Calu3 (cell line): Measurements from ENCODE around the gene ANO2. TPM values are rescaled to one million over a fixed set of nuclear protein-coding genes. Genes with fewer than 3 reads are reported as not detected.

Source experiments
- BruUV-seq: library from RNA; stranded (reverse); fragments of 400-500 nt; replicated peaks from 2 replicates; lab custom pipeline; 2021; lab: Mats Ljungman, UMichigan
- CTCF ChIA-PET: fragments of 300-600 bp; sonication (Branson Sonifier 250); formaldehyde crosslinking; loops from one replicate; lab custom pipeline; 2022; ENCODE audit warnings: antibody characterized with exemption; lab: Charles Lee
- DNase-seq: peaks from one replicate; pipeline ENCODE4 v3.0.0; 2022
- H3K27ac Mint-ChIP-seq: one replicate; pipeline ENCODE4 v1.8.0; 2022; ENCODE audit warnings: mixed read lengths; ENCODE audit not compliant: unreplicated experiment
- H3K27me3 Mint-ChIP-seq: one replicate; pipeline ENCODE4 v1.8.0; 2022; ENCODE audit warnings: mixed read lengths; ENCODE audit not compliant: unreplicated experiment
- H3K36me3 Mint-ChIP-seq: one replicate; pipeline ENCODE4 v1.8.0; 2022; ENCODE audit warnings: mild to moderate bottlenecking, moderate library complexity, mixed read lengths; ENCODE audit not compliant: insufficient read depth, unreplicated experiment
- H3K4me1 Mint-ChIP-seq: one replicate; pipeline ENCODE4 v1.8.0; 2022; ENCODE audit warnings: mild to moderate bottlenecking, low read depth, mixed read lengths; ENCODE audit not compliant: unreplicated experiment
- H3K4me3 Mint-ChIP-seq: one replicate; pipeline ENCODE4 v1.8.0; 2022; ENCODE audit warnings: mild to moderate bottlenecking, low read depth, moderate library complexity, mixed read lengths; ENCODE audit not compliant: unreplicated experiment
- H3K9me3 Mint-ChIP-seq: one replicate; pipeline ENCODE4 v1.8.0; 2022; ENCODE audit warnings: low read depth, mixed read lengths; ENCODE audit not compliant: unreplicated experiment
- CTCF ChIP-seq: fragments of 200-600 bp; IDR thresholded peaks from one replicate; pipeline ENCODE4 v1.8.0; 2022; ENCODE audit warnings: antibody characterized with exemption; ENCODE audit not compliant: unreplicated experiment
- intact Hi-C: fragments of 100-400 bp; cut with micrococcal nuclease; formaldehyde crosslinking; loops from one replicate; pipeline ENCODE4 v1.10.0; 2022; ENCODE audit not compliant: unreplicated experiment
- total RNA-seq: library from RNA; stranded (reverse); gene quantifications from 2 replicates; pipeline ENCODE4 v1.2.3, GENCODE V29; 2022

The ANO2 gene
- total RNA-seq, 1 experiment from 2014 or later = not detected

DNA sequence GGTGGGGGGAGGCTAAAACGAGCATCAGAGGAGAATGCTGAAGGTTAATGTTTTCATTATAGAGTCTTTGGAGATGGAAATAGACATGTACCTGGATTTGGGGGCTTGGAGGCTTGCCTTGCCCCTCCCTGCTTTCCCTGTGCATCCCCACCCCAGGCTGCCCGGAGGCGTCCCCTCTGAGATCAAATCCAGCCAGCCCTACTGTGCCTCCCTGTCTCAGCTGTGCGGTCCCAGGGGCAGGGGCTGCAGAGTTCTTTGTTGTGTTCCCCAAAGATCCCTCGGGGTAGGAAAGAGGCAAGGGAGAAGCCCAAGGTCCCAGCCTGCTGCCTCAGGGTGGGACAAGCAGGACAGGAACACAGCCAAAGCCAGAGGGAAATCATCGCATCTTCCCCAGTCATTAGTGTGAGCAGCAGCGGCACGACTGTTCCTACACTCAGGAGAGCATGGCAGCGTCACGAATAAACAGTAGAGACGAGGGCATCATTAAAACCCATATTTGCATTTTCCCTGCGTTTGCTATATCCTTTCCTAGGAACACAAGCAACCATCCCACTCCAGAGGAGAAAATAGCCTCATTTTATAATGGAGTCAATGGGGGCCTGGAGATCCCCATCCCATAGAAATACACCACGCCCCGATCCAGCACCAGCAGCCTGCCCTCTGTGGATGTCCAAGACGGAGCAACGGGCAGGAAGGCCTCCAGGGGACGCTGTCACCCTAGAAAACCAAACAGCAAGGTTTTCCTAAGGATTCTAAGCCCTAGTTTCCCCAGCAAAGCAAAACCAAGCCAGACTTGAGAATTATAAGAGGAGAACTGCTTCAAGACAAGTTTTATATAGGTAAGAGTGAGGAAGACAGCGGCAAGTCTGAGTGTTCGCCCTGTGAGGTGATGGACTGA lies 32.4 kb downstream of the ANO2 start:
- intact Hi-C loops = no loop called here
- Mint-ChIP-seq H3K36me3 (no peaks in the 10 kb centered on the region), H3K9me3 (no peaks in the 10 kb centered on the region), H3K27me3 (peaks cover 74% of the 10 kb centered on the region), H3K27ac (no peak overlapping the region), H3K4me3 (no peak overlapping the region), H3K4me1 (no peaks in the 10 kb centered on the region)
- BruUV-seq = no TSS peak
- DNase-seq = no peak
- no peak for TF ChIP-seq CTCF
- CTCF ChIA-PET = no interaction called here

DNA sequence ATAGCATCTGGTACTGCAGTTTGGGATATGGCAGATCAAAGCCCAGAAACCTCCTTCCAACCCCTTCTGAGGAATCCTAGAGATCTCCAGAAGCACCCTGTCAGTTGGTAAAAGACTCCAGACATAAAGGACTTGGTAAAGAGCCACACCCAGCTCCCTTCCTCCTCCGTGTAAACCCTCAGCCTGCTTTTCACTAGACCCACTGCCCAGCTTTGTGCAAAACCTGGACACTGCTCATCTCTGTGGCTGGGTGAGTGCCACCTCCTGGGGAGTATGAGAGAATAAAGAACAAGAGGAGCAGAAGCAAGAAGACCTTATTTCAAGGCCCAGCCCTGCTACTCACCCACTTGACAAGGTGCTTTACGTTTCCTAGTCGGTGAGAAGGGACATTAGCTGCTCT lies 33.0 kb downstream of the ANO2 start:
- TF ChIP-seq CTCF = no peak
- Mint-ChIP-seq H3K27me3 (peaks cover 74% of the 10 kb centered on the region), H3K4me1 (no peaks in the 10 kb centered on the region), H3K4me3 (no peak overlapping the region), H3K27ac (no peak overlapping the region), H3K36me3 (no peaks in the 10 kb centered on the region), H3K9me3 (no peaks in the 10 kb centered on the region)
- no peak for DNase-seq
- intact Hi-C loops = no loop called here
- CTCF ChIA-PET = no interaction called here
- BruUV-seq = no TSS peak

GRCh38 chr12:5910790-5911548 lies 34.1 kb downstream of the ANO2 start:
- intact Hi-C loops = no loop called here
- BruUV-seq = no TSS peak
- Mint-ChIP-seq H3K4me3 (no peak overlapping the region), H3K27ac (no peak overlapping the region), H3K9me3 (no peaks in the 10 kb centered on the region), H3K27me3 (peaks cover 73% of the 10 kb centered on the region), H3K36me3 (no peaks in the 10 kb centered on the region), H3K4me1 (no peaks in the 10 kb centered on the region)
- no peak for DNase-seq
- CTCF ChIA-PET = no interaction called here
- no peak for TF ChIP-seq CTCF

DNA sequence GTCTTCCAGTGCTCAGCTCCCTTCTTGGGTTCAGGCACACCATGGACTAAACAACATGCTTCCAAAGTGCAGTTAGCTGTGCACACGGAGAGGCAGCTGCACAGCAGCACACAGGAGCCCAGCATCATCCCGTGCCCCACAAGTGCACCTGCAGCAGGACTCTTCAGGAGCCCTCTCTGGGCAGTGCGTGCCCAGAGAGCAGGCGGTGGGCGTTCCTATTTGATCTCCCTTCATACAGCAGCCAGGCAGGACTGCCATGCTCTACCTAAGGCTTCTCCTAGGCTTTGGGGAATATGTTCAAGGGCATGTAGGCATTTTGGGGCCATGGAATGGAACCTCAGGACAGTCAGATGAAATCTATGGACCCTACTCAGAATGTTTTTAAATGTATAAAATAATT lies 35.5 kb downstream of the ANO2 start:
- no TSS peak for BruUV-seq
- Mint-ChIP-seq H3K27ac (no peak overlapping the region), H3K9me3 (no peaks in the 10 kb centered on the region), H3K4me3 (no peak overlapping the region), H3K4me1 (no peaks in the 10 kb centered on the region), H3K27me3 (peaks cover 73% of the 10 kb centered on the region), H3K36me3 (no peaks in the 10 kb centered on the region)
- TF ChIP-seq CTCF = no peak
- CTCF ChIA-PET = no interaction called here
- intact Hi-C loops = no loop called here
- DNase-seq = no peak
